ENCODE results near the gene TMEM253.

TMEM253 gene

GRCh38 chr14:21072031-21072473 lies 28.8 kb upstream of the TMEM253 start:
- TF ChIP-seq CTCF (IDR thresholded peaks at IDR 0.05; ENCODE audit: low read depth, low read length), result 0 out of 2 replicates have a peak, but pooled peaks have one; percentile 17
- H3K4me3 ChIP-seq (ENCODE audit: low read depth, low read length), result peak overlapping the region; percentile 82

- H3K4me3 ChIP-seq (ENCODE audit: low read depth, low read length), result no peak overlapping the region
- no peak for TF ChIP-seq CTCF (IDR thresholded peaks at IDR 0.05; ENCODE audit: low read depth, low read length)
These were observed 28.0 kb upstream of the TMEM253 start for GRCh38 chr14:21072781-21073339.

- no peak for TF ChIP-seq CTCF (IDR thresholded peaks at IDR 0.05; ENCODE audit: low read depth, low read length)
- H3K4me3 ChIP-seq (ENCODE audit: low read depth, low read length), result no peak overlapping the region
These were observed 26.9 kb upstream of the TMEM253 start for GRCh38 chr14:21073921-21074320.

- no peak for TF ChIP-seq CTCF (IDR thresholded peaks at IDR 0.05; ENCODE audit: low read depth, low read length)
- H3K4me3 ChIP-seq (ENCODE audit: low read depth, low read length), result no peak overlapping the region
These were observed 26.2 kb upstream of the TMEM253 start for GRCh38 chr14:21074398-21075272.

GRCh38 chr14:21075719-21076437 lies 25.0 kb upstream of the TMEM253 start:
- no peak overlapping the region for H3K4me3 ChIP-seq (ENCODE audit: low read depth, low read length)
- TF ChIP-seq CTCF (IDR thresholded peaks at IDR 0.05; ENCODE audit: low read depth, low read length), result no peak

GRCh38 chr14:21077672-21078071 lies 23.2 kb upstream of the TMEM253 start:
- no peak for TF ChIP-seq CTCF (IDR thresholded peaks at IDR 0.05; ENCODE audit: low read depth, low read length)
- H3K4me3 ChIP-seq (ENCODE audit: low read depth, low read length), result no peak overlapping the region

All from WI38 (cell line).